GM12892 (cell line): ENCODE data around the gene HAUS6.

Experiments used
- POLR2AphosphoS5 ChIP-seq: IDR thresholded peaks from 2 replicates; pipeline ENCODE4 v1.6.1; 2011; ENCODE audit warnings: low read depth, low read length, control low read depth
- TAF1 ChIP-seq: IDR thresholded peaks from 2 replicates; pipeline ENCODE4 v1.6.1; 2011; ENCODE audit warnings: low read depth, mild to moderate bottlenecking, control low read depth, low read length, borderline replicate concordance

DNA sequence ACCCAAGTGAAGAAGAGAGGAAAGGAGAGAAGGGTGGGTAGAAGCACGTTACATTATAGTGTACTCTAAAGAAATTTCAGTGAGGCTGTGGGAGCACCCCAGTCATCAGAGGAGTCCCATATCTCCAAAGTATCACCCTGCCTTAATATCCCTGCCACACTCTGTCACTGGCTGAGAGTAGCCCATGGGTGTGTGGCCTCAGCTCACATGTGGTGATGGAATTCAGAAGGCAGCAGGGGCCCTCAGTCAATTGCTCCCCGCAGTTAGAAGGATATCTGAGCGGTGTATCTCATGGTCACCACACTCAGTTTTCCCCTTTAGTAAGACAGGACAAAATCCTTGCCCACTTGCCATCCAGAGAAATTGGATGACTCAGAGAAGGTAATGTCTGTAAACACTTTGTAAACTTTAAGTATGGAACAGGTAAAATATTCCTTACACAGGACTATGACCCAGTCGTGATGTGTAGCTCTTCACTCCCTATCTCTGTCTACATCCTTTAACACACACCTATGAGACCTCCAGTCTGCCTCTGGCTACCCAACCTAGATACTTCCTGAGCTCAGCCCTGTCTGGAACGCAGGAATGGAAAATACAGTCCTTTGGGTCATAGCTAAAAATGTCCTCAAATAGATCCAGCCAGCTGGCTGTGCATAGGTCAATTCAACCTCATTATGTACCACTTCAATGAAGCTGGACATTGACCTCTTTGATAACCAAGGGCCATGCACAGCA is 48.9 kb upstream of the HAUS6 start:
- TF ChIP-seq POLR2AphosphoS5 (no peak), TAF1 (no peak)
